Measurements from ENCODE around the gene LAMA3.

- TF ChIP-seq SMAD5 (IDR thresholded peaks at IDR 0.05; ENCODE audit: low read depth) (no peak), CTCF (IDR thresholded peaks at IDR 0.05 in 2 of 3, conservative IDR thresholded peaks at IDR 0.05 in 1 of 3; ENCODE audit: control insufficient read depth in 2 of 3, extremely low read depth in 1 of 3, insufficient read depth in 1 of 3, low read depth in 3 of 3, low read length in 3 of 3) (no peak)
These were observed 136.2 kb downstream of the LAMA3 start for GRCh38 chr18:23825496-23825895.

Measured in GM12878 (cell line).